ENCODE measurements around the gene PPRC1.
A peak's percentile ranks its signal among the peaks of the same experiment; 100 is the strongest.

GRCh38 chr10:102132563-102133372, at the start of gene PPRC1:
- TF ChIP-seq, protein P1, sequence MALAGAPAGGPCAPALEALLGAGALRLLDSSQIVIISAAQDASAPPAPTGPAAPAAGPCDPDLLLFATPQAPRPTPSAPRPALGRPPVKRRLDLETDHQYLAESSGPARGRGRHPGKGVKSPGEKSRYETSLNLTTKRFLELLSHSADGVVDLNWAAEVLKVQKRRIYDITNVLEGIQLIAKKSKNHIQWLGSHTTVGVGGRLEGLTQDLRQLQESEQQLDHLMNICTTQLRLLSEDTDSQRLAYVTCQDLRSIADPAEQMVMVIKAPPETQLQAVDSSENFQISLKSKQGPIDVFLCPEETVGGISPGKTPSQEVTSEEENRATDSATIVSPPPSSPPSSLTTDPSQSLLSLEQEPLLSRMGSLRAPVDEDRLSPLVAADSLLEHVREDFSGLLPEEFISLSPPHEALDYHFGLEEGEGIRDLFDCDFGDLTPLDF (CRISPR knock-in tag; IDR thresholded peaks at IDR 0.05) = 0 out of 2 replicates have a peak, but pooled peaks have one; percentile 12
- TF ChIP-seq, protein P2, sequence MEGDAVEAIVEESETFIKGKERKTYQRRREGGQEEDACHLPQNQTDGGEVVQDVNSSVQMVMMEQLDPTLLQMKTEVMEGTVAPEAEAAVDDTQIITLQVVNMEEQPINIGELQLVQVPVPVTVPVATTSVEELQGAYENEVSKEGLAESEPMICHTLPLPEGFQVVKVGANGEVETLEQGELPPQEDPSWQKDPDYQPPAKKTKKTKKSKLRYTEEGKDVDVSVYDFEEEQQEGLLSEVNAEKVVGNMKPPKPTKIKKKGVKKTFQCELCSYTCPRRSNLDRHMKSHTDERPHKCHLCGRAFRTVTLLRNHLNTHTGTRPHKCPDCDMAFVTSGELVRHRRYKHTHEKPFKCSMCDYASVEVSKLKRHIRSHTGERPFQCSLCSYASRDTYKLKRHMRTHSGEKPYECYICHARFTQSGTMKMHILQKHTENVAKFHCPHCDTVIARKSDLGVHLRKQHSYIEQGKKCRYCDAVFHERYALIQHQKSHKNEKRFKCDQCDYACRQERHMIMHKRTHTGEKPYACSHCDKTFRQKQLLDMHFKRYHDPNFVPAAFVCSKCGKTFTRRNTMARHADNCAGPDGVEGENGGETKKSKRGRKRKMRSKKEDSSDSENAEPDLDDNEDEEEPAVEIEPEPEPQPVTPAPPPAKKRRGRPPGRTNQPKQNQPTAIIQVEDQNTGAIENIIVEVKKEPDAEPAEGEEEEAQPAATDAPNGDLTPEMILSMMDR (IDR thresholded peaks at IDR 0.05) = peak; percentile 86
- no peak for TF ChIP-seq TCF7 (CRISPR knock-in tag; IDR thresholded peaks at IDR 0.05; ENCODE audit: low read depth)
- TF ChIP-seq, protein P3, sequence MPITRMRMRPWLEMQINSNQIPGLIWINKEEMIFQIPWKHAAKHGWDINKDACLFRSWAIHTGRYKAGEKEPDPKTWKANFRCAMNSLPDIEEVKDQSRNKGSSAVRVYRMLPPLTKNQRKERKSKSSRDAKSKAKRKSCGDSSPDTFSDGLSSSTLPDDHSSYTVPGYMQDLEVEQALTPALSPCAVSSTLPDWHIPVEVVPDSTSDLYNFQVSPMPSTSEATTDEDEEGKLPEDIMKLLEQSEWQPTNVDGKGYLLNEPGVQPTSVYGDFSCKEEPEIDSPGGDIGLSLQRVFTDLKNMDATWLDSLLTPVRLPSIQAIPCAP (CRISPR knock-in tag; IDR thresholded peaks at IDR 0.05) = no peak
- TF ChIP-seq, protein P4, sequence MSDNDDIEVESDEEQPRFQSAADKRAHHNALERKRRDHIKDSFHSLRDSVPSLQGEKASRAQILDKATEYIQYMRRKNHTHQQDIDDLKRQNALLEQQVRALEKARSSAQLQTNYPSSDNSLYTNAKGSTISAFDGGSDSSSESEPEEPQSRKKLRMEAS (CRISPR knock-in tag; IDR thresholded peaks at IDR 0.05) = peak; percentile 89
- TF ChIP-seq, protein P5, sequence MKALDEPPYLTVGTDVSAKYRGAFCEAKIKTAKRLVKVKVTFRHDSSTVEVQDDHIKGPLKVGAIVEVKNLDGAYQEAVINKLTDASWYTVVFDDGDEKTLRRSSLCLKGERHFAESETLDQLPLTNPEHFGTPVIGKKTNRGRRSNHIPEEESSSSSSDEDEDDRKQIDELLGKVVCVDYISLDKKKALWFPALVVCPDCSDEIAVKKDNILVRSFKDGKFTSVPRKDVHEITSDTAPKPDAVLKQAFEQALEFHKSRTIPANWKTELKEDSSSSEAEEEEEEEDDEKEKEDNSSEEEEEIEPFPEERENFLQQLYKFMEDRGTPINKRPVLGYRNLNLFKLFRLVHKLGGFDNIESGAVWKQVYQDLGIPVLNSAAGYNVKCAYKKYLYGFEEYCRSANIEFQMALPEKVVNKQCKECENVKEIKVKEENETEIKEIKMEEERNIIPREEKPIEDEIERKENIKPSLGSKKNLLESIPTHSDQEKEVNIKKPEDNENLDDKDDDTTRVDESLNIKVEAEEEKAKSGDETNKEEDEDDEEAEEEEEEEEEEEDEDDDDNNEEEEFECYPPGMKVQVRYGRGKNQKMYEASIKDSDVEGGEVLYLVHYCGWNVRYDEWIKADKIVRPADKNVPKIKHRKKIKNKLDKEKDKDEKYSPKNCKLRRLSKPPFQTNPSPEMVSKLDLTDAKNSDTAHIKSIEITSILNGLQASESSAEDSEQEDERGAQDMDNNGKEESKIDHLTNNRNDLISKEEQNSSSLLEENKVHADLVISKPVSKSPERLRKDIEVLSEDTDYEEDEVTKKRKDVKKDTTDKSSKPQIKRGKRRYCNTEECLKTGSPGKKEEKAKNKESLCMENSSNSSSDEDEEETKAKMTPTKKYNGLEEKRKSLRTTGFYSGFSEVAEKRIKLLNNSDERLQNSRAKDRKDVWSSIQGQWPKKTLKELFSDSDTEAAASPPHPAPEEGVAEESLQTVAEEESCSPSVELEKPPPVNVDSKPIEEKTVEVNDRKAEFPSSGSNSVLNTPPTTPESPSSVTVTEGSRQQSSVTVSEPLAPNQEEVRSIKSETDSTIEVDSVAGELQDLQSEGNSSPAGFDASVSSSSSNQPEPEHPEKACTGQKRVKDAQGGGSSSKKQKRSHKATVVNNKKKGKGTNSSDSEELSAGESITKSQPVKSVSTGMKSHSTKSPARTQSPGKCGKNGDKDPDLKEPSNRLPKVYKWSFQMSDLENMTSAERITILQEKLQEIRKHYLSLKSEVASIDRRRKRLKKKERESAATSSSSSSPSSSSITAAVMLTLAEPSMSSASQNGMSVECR (CRISPR knock-in tag; IDR thresholded peaks at IDR 0.05; ENCODE audit: borderline replicate concordance) = peak; percentile 85; the same call in 1 of the 2 replicates

All from WTC11 (cell line).